Kidney (tissue), 14 donors: ENCODE data around the gene HTT. TPM values are rescaled to one million over a fixed set of nuclear protein-coding genes. Genes with fewer than 3 reads are reported as not detected.

ENCODE experiments used
- DNase-seq, 5 donors: peaks; one replicate each; pipeline ENCODE4 v3.0.0-alpha.2; 2013 to 2020
- FAIRE-seq: peaks from 2 replicates; lab custom pipeline; 2012; peaks lifted over from hg19 to GRCh38; lab: Jason Lieb, UNC
- H3K27ac ChIP-seq, 2 donors: one replicate each; pipeline ENCODE4 v1.7.0; 2013; ENCODE audit warnings: low read depth in 2 of 2, low read length in 2 of 2, inconsistent platforms in 1 of 2
- H3K27me3 ChIP-seq: one replicate; pipeline ENCODE4 v1.7.1; 2013; ENCODE audit warnings: low read length, inconsistent platforms; ENCODE audit not compliant: control insufficient read depth, insufficient read depth
- H3K36me3 ChIP-seq, 3 donors: one replicate each; pipeline versions ENCODE4 v1.7.0 to v1.7.1; 2013; ENCODE audit warnings: low read length in 3 of 3, control low read depth in 1 of 3, inconsistent platforms in 1 of 3; ENCODE audit not compliant: insufficient read depth in 3 of 3, control insufficient read depth in 2 of 3
- H3K4me1 ChIP-seq, 3 donors: one replicate each; pipeline versions ENCODE4 v1.7.0 to v1.7.1; 2013; ENCODE audit warnings: low read length in 3 of 3, inconsistent platforms in 1 of 3, low read depth in 1 of 3; ENCODE audit not compliant: control insufficient read depth in 2 of 3, insufficient read depth in 2 of 3
- H3K4me3 ChIP-seq, 3 donors: one replicate each; pipeline versions ENCODE4 v1.7.0 to v1.8.1; 2013; ENCODE audit warnings: low read length in 3 of 3, control low read depth in 1 of 3, inconsistent platforms in 1 of 3
- H3K9ac ChIP-seq, 3 donors: one replicate each; pipeline versions ENCODE4 v1.7.0 to v1.7.1; 2013; ENCODE audit warnings: low read length in 3 of 3, control low read depth in 1 of 3, inconsistent platforms in 1 of 3
- H3K9me3 ChIP-seq, 3 donors: one replicate each; pipeline versions ENCODE4 v1.7.0 to v1.7.1; 2013; ENCODE audit warnings: low read length in 3 of 3, control low read depth in 1 of 3, inconsistent platforms in 1 of 3; ENCODE audit not compliant: control insufficient read depth in 2 of 3, insufficient read depth in 1 of 3
- CTCF ChIP-seq: IDR thresholded peaks from 3 replicates; pipeline ENCODE4 v1.5.1; 2012; ENCODE audit warnings: mild to moderate bottlenecking, moderate library complexity, borderline replicate concordance; ENCODE audit not compliant: insufficient read depth; ENCODE audit errors: extremely low read depth
- intact Hi-C: fragments of 100-400 bp; cut with DNase I; formaldehyde crosslinking; loops from one replicate; pipeline ENCODE4 v1.11.1; 2022
- polyA plus RNA-seq: library from polyadenylated mRNA; stranded (reverse); fragments of 350-450 nt; fragmentation: Illumina TruSeq; extraction: RNeasy Lipid Tissue Mini Kit (QIAGEN cat#74804); gene quantifications from one replicate; pipeline ENCODE4 v1.2.3, GENCODE V29; 2014; ENCODE audit warnings: low read depth, low replicate concordance; ENCODE audit not compliant: insufficient read depth
- total RNA-seq: library from RNA; stranded (reverse); fragmentation: NEBNext Ultra II Directional; extraction: Animal tissue kit (Norgen Biotek cat#: 25700); gene quantifications from one replicate; pipeline ENCODE4 v1.2.1, GENCODE V29; 2021
- donor health status: control.
- donor health status: control.
- donor health status: control.
- donor health status: control.
- donor health status: control.
- donor health status: DM: yes; HTN: yes; CAD: no.
- donor health status: Normal renal cell carcinoma (clear cell type).

The HTT gene
- total and polyA plus RNA-seq, 2 donors from 2014 or later: 7.2 to 64.0 TPM

- no peaks in the 10 kb centered on the region for H3K9me3 ChIP-seq
- no peak overlapping the region for H3K27ac ChIP-seq
- DNase-seq: peak in 2 of 5 donors; percentile 29 to 41
- no peak for TF ChIP-seq CTCF
- H3K4me1 ChIP-seq: peaks cover 0 to 5% (median 0%) of the 10 kb centered on the region in 3 donors
- H3K36me3 ChIP-seq: no peaks in the 10 kb centered on the region
- intact Hi-C loops: no loop called here
- H3K9ac ChIP-seq: no peak overlapping the region
- no peak overlapping the region for H3K4me3 ChIP-seq
- H3K27me3 ChIP-seq: no peaks in the 10 kb centered on the region
- no peak for FAIRE-seq
These were observed 212.9 kb downstream of the HTT start for GRCh38 chr4:3287271-3287971.

GRCh38 chr4:3287972-3288570 lies 213.6 kb downstream of the HTT start:
- H3K4me3 ChIP-seq: no peak overlapping the region
- H3K27ac ChIP-seq: no peak overlapping the region
- DNase-seq: peak in 2 of 5 donors; percentile 32 to 68
- H3K36me3 ChIP-seq: no peaks in the 10 kb centered on the region
- FAIRE-seq: no peak
- intact Hi-C loops: no loop called here
- H3K4me1 ChIP-seq: peaks cover 0 to 5% (median 0%) of the 10 kb centered on the region in 3 donors
- no peak for TF ChIP-seq CTCF
- no peaks in the 10 kb centered on the region for H3K27me3 ChIP-seq
- H3K9ac ChIP-seq: no peak overlapping the region
- H3K9me3 ChIP-seq: no peaks in the 10 kb centered on the region

- H3K9ac ChIP-seq: no peak overlapping the region
- no peak for TF ChIP-seq CTCF
- intact Hi-C loops: no loop called here
These were observed 214.2 kb downstream of the HTT start for GRCh38 chr4:3288571-3289094.

More at GRCh38 chr4:3288571-3289094, 214.2 kb downstream of the HTT start:
- Histone ChIP-seq H3K27ac (no peak overlapping the region), H3K27me3 (no peaks in the 10 kb centered on the region), H3K4me1 (peaks cover 0 to 5% (median 2%) of the 10 kb centered on the region in 3 donors), H3K4me3 (no peak overlapping the region), H3K9me3 (no peaks in the 10 kb centered on the region), H3K36me3 (no peaks in the 10 kb centered on the region)
- DNase-seq (peak in 2 of 5 donors; percentile 43 to 53), FAIRE-seq (no peak)
